Esophagus squamous epithelium (tissue), 5 donors: ENCODE results near the gene PLA2G3. TPM values are rescaled to one million over a fixed set of nuclear protein-coding genes. Genes with fewer than 3 reads are reported as not detected.

Experiments used
- DNase-seq: peaks from one replicate; lab custom pipeline; 2025; lab: John Stamatoyannopoulos, UW
- H3K27ac ChIP-seq, 4 donors: fragments of 200-600 bp; sonication (generic); one replicate each; pipeline ENCODE4 v1.5.1; 2016 to 2019; ENCODE audit warnings: mild to moderate bottlenecking in 1 of 4
- H3K27me3 ChIP-seq, 4 donors: fragments of 200-600 bp; sonication (generic); 1 replicate in 3 of 4; 2 replicates in 1 of 4; pipeline versions ENCODE4 v1.5.1 to v1.6.0; 2017 to 2021; ENCODE audit warnings: antibody characterized with exemption in 1 of 4
- H3K36me3 ChIP-seq, 3 donors: fragments of 200-600 bp; sonication (generic); one replicate each; pipeline ENCODE4 v1.5.1; 2016 to 2019
- H3K4me1 ChIP-seq, 3 donors: fragments of 200-600 bp; sonication (generic); one replicate each; pipeline ENCODE4 v1.5.1; 2017 to 2019
- H3K4me3 ChIP-seq, 4 donors: fragments of 200-600 bp; sonication (generic); 1 replicate in 3 of 4; 2 replicates in 1 of 4; pipeline ENCODE4 v1.5.1; 2016 to 2019; ENCODE audit warnings: mild to moderate bottlenecking in 2 of 4, moderate library complexity in 1 of 4
- H3K9me3 ChIP-seq, 3 donors: fragments of 200-600 bp; sonication (generic); one replicate each; pipeline ENCODE4 v1.5.1; 2016 to 2019
- CTCF ChIP-seq, 6 experiments: fragments of 450-650 bp in 4 of 6; fragments of 200-600 bp in 2 of 6; sonication (generic) in 2 of 6; IDR thresholded peaks; one replicate each; pipeline ENCODE4 v1.5.1; 2016 to 2019; ENCODE audit warnings: antibody characterized with exemption in 6 of 6, mild to moderate bottlenecking in 4 of 6, moderate library complexity in 4 of 6
- POLR2A ChIP-seq, 4 donors: fragments of 450-650 bp; IDR thresholded peaks; one replicate each; pipeline ENCODE4 v1.6.1; 2017; ENCODE audit warnings: antibody characterized with exemption in 4 of 4, mild to moderate bottlenecking in 4 of 4, moderate library complexity in 3 of 4
- WGBS, 2 donors: methylation state at CpG; one replicate each; pipeline ENCODE4 v1.1.5; 2018; 5-methylcytosine and 5-hydroxymethylcytosine counted together
- intact Hi-C: fragments of 100-400 bp; cut with DNase I; formaldehyde crosslinking; loops from one replicate; pipeline ENCODE4 v1.15.0; 2022
- total RNA-seq, 4 donors: library from RNA; depleted of rRNA; stranded (reverse); fragments of >200 nt; gene quantifications; one replicate each; pipeline ENCODE4 v1.1.0, GENCODE V29; 2016
- donor health status: DM: yes; HTN: yes; CAD: no.

The PLA2G3 gene
- total RNA-seq, 4 donors from 2014 or later = 5.0 to 27.0 (median 7.8) TPM

- intact Hi-C loops = no loop called here
- no peak for DNase-seq
- 71 to 93% methylated on average over 4 to 6 of the region's 9 CpGs for WGBS, 2 donors
- TF ChIP-seq POLR2A (IDR thresholded peaks at IDR 0.05) (no peak), CTCF (IDR thresholded peaks at IDR 0.05) (no peak)
- H3K9me3 ChIP-seq = no peaks in the 10 kb centered on the region
- peaks cover 39 to 100% (median 60%) of the 10 kb centered on the region in 3 donors for H3K36me3 ChIP-seq
- no peaks in the 10 kb centered on the region for H3K27me3 ChIP-seq
- H3K27ac ChIP-seq = peak overlapping the region; percentile 26 to 98 (median 82)
- H3K4me3 ChIP-seq = peak overlapping the region; percentile 1 to 56 (median 40)
- H3K4me1 ChIP-seq = peaks cover 0 to 56% (median 0%) of the 10 kb centered on the region in 3 donors
These were observed 48.1 kb downstream of the PLA2G3 start for GRCh38 chr22:31092161-31092560.

- H3K9me3 ChIP-seq = no peaks in the 10 kb centered on the region
- H3K36me3 ChIP-seq = peaks cover 33 to 95% (median 52%) of the 10 kb centered on the region in 3 donors
- H3K27ac ChIP-seq = peak overlapping the region; percentile 58 to 98 (median 82)
- peak overlapping the region; percentile 1 to 56 (median 40) for H3K4me3 ChIP-seq
- peaks cover 0 to 59% (median 5%) of the 10 kb centered on the region in 3 donors for H3K4me1 ChIP-seq
- no peak for DNase-seq
- intact Hi-C loops = no loop called here
- WGBS, 2 donors = 67 to 72% methylated on average over 6 to 8 of the region's 29 CpGs
- no peaks in the 10 kb centered on the region for H3K27me3 ChIP-seq
- TF ChIP-seq CTCF (IDR thresholded peaks at IDR 0.05) (no peak), POLR2A (IDR thresholded peaks at IDR 0.05) (peak in 2 of 4 donors; percentile 53 to 68)
These were observed 49.0 kb downstream of the PLA2G3 start for GRCh38 chr22:31091106-31091975.

- peaks cover 0 to 64% (median 14%) of the 10 kb centered on the region in 3 donors for H3K4me1 ChIP-seq
These were observed 49.9 kb downstream of the PLA2G3 start for GRCh38 chr22:31090217-31091085.

More at GRCh38 chr22:31090217-31091085, 49.9 kb downstream of the PLA2G3 start:
- Histone ChIP-seq H3K36me3 (peaks cover 25 to 86% (median 49%) of the 10 kb centered on the region in 3 donors), H3K27ac (peak overlapping the region; percentile 61 to 98 (median 95)), H3K27me3 (no peaks in the 10 kb centered on the region), H3K9me3 (no peaks in the 10 kb centered on the region), H3K4me3 (peak overlapping the region in 3 of 4 donors; percentile 37 to 56 (median 42))
- intact Hi-C loops = no loop called here
- WGBS, 2 donors = 79 to 90% methylated on average over 11 to 12 of the region's 15 CpGs
- no peak for TF ChIP-seq CTCF (IDR thresholded peaks at IDR 0.05)
- TF ChIP-seq POLR2A (IDR thresholded peaks at IDR 0.05) = peak in 2 of 4 donors; percentile 19 to 24
- DNase-seq = no peak
